Stimulated activated CD4-positive, alpha-beta T cell treated with anti-CD3 and anti-CD28 coated beads, Interleukin-15, amount 100 ng/mL, for 24 hours (primary cell): Measurements from ENCODE around the gene OR1D5.
"Not testable (repeated sequence)": the region's sequence is repeated elsewhere in the genome, so short reads cannot be mapped to it uniquely, and the experiment has no call there.

Experiments
- DNase-seq: peaks from one replicate; pipeline ENCODE4 v3.0.0-alpha.2; 2020

Gene OR1D5

DNA sequence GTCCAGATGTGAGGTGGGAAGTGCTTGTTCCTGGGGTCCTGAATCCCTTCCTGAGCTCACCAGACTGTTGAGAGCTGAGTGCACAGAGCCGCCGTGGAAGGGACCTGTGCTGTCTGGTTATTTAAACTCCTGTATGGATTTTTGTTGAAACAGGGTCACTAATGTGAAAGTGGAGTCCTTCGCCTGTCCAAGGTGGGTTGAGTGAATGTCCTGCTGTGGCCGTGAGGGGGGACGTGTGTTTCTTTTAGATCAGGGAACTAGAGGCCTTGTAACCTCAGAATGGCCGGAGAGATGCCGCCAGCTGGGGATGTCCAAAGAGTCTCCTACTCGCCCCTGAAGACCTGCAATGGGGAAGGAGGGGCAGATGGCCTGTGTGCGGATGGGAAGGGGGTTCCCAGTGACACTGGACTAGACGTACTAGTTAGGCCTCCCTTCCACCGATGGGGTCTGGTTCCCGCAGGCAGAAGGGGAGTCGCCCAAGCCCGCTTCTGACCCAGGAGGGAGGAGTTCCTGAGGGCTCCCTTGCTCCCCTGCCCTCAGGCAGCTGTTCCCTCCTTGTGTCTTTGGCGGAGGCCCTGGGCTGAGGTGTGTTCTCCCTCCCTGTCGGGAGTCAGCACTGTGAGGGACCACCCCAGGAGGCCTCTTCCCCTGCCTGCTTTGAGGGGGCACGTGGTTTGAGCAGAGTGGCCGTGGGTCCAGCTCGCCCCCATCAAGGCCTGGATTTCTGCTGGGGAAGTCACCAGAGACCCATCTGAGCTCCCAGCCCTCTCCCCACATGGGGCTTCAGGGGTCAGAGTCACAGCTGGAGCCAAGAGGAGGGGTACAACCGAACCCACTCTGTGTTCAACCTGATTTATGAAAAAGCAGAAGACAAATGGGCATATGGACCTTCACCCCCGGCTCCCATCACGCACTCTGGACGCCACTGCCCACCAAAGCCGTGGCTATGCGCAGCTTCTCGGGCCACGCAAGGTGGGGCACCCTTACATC, 30.9 kb downstream of the OR1D5 start:
- no peak for DNase-seq

DNA sequence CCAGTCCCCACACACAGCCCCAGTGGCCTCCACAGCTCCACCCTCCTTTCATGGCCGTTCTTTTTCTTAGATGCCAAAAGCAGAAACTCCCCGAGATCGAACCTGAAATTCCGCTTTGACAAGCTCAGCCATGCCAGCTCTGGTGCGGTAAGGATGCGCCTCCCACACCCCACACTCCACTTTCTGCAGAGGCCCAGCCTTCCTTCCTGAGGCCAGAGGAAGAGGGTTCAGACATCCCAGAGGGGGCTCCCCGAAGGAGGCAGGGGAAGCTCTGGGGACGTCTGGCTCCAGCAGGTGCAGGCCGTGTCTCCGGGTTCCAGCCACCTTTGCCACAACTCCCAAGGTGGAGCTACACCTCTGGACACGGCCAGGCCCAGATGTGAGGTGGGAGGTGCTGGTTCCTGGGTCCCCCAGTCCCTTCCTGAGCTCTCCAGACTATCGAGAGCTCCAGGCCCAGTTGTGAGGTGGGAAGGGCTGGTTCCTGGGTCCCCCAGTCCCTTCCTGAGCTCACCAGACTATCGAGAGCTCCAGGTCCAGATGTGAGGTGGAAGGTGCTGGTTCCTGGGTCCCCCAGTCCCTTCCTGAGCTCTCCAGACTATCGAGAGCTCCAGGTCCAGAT, 32.4 kb downstream of the OR1D5 start:
- DNase-seq: not testable (repeated sequence)

DNA sequence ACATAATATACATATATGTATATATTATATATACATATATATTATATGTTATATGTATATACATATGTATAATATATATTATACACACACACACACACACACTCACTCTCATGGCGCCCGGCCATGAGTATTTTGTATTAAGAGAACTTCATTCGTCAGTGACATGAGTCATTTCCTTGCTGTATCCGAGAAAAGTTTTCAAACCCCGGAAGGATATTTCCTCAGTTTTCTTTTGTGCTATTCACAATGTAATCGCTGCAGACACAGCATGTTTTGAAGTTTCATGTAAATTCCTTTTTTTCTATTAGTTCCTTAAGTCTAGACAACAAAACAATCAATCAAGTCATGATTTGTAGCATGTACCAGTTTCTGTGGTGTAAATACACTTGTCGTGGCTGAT, 33.3 kb downstream of the OR1D5 start:
- DNase-seq: no peak

DNA sequence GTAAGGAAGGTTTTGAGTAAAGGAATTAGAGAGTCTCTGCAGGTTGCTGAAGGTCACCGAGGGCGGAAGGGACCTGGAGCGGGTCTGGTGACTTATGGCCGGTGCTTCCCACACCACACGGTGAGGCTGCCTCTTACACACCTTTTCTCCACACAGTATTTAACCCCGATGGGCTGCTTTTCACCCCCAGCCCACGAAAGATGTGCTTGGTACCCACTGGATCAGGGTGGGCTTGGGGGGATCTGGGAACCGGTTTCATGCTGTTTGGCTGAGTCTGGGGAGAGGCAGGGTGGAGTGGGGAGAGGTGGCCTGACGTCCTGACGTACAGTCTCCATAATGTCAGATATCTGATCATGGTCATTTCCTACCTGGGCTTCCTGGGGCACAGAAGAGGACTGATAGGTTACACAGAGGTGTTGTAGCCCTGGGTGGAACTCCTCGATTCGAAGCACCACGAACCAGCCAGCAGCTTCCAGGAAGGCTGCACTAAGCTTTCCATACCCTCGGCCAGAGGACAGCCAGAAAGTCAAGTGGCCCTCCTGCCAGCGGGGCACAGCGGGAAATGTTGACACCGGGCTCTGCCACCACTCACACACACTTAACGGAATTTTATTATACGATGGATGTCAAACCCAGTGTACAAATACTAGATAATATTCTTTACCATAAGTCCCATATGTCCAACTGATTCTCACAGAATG, 34.0 kb downstream of the OR1D5 start:
- no peak for DNase-seq

DNA sequence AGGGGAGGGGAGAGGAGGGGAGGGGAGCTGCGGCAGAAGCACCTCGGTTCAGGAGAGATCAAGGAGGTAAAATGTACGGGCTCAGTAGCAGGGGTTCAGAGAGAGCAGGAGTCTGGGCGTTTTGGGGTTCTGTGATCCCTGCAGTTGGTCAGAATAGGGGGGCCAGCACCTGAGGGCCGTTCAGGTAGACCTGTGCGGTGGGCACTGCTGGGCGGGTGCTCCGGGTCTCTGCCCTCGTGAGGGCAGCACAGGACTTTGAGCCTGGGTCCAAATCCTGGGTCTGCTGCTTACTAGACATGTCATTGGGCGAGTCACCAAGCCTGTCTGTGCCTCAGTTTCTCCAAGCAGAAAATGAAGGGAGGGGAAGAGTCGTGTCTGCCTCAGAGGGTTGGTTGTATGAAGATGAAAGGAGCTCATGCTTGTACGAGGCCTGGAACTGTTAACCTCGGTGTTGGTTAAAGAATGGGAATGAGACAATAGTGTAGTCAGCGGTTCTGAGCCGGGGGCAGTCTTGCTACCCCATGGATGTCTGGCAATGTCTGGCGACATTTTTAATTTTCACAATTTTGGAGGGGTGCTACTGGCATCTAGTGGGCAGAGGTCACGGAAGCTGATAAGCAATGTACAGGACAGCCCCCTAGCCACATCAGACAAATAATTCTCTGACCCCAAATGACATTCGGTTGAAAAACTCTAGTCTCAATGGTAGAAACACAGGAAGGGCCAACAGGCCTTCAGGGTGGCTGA, 35.4 kb downstream of the OR1D5 start:
- no peak for DNase-seq

DNA sequence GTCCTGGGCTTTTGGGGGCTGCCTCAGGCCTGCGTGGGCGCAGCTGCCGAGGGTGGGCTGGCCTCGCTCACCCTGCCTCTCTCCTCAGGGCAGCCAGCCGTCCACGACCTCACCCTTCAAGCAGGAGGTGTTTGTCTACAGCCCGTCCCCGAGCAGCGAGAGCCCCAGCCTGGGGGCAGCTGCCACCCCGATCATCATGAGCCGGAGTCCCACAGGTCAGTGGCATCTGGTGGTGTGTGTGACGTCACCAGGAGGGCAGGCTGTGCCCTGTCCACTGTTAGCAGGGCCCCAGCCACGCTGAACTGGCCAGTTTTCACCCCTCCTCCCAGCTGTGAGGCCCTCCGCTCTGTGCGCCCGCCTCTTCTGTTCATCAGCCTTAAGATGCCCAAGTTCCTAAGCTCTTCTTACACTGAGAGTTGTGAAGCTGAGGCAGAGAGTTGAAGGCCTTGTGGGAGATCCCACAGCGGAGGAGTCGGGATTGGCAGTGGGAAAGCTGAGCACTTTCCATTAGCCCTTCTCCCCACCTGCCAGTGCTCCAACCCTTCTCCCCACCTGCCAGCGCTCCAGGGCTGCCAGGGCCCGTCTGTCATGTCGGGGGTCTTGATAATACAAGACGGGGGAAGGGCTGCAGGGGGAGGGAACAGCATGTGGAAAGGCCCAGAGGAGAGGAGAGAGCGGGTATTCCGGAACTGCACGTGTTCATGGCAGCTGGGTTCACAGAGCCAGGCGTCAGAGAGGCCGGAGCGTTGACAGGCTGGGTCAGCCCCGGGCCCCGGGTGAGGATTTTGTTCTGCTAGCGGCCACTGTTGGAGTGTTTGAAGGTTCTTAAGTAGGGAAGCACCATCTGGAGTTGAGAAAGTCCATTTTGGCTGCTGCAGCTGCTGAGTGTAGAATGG, 36.3 kb downstream of the OR1D5 start:
- no peak for DNase-seq

DNA sequence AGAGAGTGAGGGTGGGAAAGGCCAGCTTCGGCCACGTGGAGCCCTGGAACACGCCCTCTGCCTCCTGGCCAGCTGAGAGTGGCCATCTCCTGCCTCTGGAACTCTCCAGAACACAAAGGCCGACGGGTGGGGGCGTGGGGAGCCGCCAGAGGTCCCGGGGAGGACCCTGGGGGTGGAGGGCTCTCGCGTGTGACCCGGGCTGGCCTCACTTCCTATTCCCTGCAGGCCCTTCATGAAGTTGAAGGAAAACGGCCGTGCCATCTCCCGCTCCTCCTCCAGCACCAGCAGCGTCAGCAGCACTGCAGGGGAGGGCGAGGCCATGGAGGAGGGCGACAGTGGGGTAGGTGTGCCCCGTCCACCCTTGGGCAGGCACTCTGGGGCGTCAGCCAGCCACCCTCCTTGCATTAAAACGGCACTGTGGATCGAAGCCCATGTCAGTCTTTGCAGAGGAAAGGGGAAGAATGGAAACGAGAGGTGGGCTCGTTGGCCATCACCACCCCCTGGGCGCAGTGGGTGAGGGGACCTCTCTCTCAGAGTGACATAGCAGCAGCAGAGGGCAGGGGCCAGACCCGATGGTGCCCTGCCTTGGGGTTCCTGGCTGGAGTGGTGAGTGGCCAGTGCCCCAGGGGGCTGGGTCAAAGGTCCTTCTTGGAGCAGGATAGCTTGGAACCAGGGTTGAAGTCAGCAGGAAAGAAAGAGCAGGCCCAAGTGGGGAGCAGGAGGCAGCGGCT, 37.1 kb downstream of the OR1D5 start:
- no peak for DNase-seq

DNA sequence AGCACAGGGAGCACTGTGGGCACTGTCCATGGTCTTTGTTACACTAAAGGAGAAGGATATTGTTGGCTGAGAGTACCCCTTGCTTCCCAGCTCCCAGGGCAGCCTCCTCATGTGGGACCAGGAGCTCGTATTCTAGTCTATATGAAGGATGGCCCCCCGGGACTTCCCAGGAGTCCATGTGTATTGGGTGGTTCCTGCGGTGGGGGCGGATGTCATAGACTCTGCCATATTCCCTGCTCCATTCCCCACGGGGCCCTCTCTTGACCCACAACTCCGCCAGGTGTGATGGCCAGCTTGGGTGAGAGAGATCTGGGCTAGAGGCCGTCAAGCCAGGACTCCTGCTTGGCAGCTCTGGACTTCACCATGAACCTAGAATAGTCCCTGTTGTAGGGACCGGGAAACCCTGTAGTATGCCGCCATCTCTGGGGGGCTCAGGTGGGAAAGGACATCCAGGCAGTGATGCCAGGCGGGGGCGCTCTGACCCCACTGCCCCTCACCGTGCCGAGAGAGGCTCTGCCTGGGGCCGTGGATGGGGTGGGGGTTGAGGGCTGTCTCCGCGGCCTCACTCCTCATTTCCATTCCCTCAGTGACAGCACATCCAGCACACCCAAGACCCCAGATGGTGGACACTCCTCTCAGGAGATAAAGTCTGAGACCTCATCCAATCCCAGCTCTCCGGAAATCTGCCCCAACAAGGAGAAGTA, 37.8 kb downstream of the OR1D5 start:
- DNase-seq: no peak

DNA sequence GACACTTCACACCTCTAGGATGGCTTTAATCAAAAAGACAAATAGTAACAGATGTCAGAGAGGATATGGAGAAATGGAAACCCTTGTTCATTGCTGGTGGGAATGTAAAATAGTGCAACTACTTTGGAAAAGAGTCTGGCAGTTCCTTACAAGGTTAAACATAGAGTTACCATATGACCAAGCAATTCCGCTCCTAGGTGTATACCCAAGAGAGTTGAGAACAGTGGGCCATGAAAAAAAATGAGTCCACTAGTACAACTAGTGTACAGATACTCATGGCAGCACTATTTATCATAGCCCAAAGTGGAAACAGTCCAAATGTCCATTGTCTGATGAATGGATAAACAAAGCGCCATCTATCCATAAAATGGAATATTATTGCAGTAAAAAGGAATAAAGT, 39.1 kb downstream of the OR1D5 start:
- no peak for DNase-seq

DNA sequence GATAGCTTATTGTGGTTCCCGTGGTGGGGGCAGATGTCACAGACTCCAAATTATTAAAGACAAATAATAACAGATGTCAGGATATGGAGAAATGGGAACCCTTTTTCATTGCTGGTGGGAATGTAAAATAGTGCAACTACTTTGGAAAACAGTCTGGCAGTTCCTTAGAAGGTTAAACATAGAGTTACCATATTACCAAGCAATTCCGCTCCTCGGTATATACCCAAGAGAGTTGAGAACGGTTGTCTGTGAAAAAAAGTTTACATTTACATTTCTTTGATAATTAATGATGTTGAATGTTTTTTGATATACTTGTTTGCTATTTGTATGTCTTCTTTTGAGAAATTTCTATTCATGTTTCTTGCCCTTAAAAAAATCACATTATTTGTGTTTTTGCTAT, 41.2 kb downstream of the OR1D5 start:
- DNase-seq: no peak

DNA sequence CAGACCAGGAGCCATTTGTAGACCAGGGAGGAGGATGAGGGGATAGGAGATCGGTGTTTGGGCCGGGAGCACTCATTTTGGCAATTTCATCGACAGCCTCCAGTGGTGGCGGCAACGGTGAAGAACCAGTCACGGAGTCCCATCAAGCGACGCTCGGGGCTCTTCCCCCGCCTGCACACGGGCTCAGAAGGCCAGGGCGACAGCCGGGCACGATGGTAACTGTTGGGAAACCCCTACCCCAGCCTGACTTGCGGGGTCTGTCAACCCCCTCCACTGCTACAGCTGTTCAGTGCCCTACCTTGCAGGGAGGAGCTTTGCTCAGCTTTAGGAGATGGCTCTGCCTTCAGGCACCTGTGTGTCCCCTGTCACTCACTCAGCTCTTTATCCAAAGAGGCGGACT, 43.0 kb downstream of the OR1D5 start:
- DNase-seq: no peak

DNA sequence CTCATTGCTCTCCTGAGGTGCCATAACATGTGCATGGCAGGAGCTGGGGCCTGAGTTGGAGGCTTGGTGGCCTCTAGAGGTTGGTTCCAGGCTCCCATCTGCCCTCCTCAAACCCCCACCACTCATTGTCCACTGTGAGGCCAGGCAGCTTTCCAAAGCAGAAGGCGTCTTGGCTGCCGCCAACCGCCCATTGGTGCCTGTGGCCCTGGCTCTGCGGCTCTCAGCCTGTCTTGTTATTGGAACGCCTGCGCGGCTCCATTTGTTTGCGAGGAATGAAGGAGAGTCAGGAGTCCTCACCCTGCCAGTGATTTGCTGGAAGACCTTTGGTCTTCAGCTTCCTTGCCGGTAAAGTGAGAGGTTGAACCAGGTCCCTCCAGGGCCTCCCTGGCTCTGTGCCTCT, 43.6 kb downstream of the OR1D5 start:
- DNase-seq: no peak

DNA sequence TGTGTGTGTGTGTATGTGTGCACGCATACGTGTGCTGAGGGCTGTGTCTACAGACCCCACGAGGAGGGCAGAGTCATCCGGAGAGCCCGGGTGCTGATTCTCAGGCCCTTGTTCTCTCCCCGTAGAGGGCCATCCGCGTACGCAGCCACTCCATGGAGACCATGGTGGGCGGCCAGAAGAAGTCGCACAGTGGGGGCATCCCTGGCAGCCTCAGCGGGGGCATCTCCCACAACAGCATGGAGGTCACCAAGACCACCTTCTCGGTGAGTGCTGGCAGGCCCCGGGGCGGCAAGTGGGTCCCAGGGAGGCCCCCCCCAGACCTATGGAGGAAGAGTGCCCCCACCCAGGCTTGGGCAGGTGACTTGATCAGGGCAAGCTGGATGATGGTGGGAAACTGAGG, 45.5 kb downstream of the OR1D5 start:
- DNase-seq: no peak

DNA sequence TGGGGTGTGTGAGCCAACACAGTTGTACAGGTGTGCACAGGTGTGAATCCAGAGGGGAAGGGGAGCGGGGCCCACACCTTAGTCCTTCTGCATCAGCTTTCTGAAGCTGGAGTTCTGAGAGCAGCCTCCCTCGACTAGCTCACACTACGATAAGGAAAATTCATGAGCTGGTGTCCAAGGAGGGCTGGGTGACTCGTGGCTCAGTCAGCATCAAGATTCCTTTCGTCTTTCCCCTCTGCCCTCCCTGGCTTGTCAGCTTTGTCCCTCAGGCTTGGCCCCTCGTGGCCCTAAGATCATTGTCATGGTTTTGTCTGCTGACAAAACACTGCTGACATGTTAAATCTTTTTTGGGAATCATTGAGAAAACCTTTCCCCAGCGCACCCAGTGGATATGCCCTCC, 47.5 kb downstream of the OR1D5 start:
- DNase-seq: no peak

DNA sequence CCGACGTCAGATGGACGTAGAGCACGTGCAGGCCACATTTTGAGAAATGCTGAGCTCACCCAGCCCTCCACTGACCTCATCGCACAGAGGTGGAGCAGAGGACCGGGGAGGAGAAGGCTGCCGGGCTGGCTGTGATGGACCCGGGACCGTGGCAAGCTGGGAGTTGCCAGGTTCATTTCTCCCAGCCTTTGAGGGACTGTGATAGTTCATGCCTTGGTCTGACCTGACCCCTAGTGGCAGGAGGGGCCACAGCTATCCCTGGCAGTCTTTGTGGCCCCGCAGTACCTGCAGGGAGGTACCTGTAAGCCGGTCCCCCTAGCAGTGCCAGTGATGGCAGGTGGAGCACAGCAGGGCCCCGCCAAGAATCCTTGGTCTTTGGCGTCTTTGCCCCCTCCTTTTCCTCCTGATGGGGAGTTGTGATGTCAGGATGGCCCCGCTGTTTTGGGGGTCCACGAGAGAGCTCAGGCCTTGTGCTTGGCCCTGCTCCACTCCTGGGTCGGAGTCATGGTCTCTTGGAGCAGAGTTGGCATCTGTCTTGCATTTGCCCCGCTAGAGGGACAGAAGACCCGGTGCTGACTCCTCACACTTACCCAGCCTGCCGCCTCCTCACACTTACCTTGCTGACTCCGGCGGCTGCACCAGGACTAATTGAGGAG, 50.4 kb downstream of the OR1D5 start:
- DNase-seq: peak; percentile 70
